Activated B cell treated with CpG ODN at 0.5 μM for 24 hours (primary cell): ENCODE measurements around the gene PRUNE2. TPM values are rescaled to one million over a fixed set of nuclear protein-coding genes. Genes with fewer than 3 reads are reported as not detected.

Experiments
- ATAC-seq: fragments of 200-7000 bp; cut with Tn5 transposase; one replicate; pipeline ENCODE4 v1.10.0; 2021; ENCODE audit warnings: low read depth, mild to moderate bottlenecking, moderate library complexity
- CTCF ChIA-PET: fragments of 350-600 bp; sonication (Branson Sonifier 250); formaldehyde crosslinking; loops from one replicate; lab custom pipeline; 2021; ENCODE audit warnings: antibody characterized with exemption; lab: Charles Lee
- POLR2A ChIA-PET: fragments of 350-600 bp; sonication (Branson Sonifier 250); formaldehyde crosslinking; loops from one replicate; lab custom pipeline; 2021; ENCODE audit warnings: antibody characterized with exemption; lab: Charles Lee
- DNase-seq: peaks from one replicate; pipeline ENCODE4 v3.0.0; 2022
- H3K27ac Mint-ChIP-seq: one replicate; pipeline ENCODE4 v1.8.0; 2020; ENCODE audit warnings: mixed read lengths
- H3K27me3 Mint-ChIP-seq: one replicate; pipeline ENCODE4 v1.8.0; 2021; ENCODE audit warnings: mixed read lengths
- H3K36me3 Mint-ChIP-seq: one replicate; pipeline ENCODE4 v1.8.0; 2021; ENCODE audit warnings: low read depth, mixed read lengths
- H3K4me1 Mint-ChIP-seq: one replicate; pipeline ENCODE4 v1.8.0; 2021; ENCODE audit warnings: mixed read lengths
- H3K4me3 Mint-ChIP-seq: one replicate; pipeline ENCODE4 v1.8.0; 2020; ENCODE audit warnings: mild to moderate bottlenecking, mixed read lengths
- H3K9me3 Mint-ChIP-seq: one replicate; pipeline ENCODE4 v1.8.0; 2020; ENCODE audit warnings: mixed read lengths
- CTCF ChIP-seq: fragments of 200-600 bp; IDR thresholded peaks from one replicate; pipeline ENCODE4 v1.8.0; 2022; ENCODE audit warnings: antibody characterized with exemption, mild to moderate bottlenecking
- intact Hi-C: fragments of 100-400 bp; cut with micrococcal nuclease; formaldehyde crosslinking; loops from one replicate; pipeline ENCODE4 v1.15.1; 2024
- total RNA-seq: library from RNA; stranded (reverse); gene quantifications from 2 replicates; pipeline ENCODE4 v1.2.3, GENCODE V29; 2022

PRUNE2 gene
- total RNA-seq, 1 donor from 2014 or later = not detected

- H3K4me3 Mint-ChIP-seq = no peak overlapping the region
- ATAC-seq (no peak), DNase-seq (no peak)
- H3K9me3 Mint-ChIP-seq = no peaks in the 10 kb centered on the region
- H3K36me3 Mint-ChIP-seq = no peaks in the 10 kb centered on the region
- H3K27ac Mint-ChIP-seq = no peak overlapping the region
- ChIA-PET CTCF (interaction anchor here (0.6 kb wide), 1 partner anchor 46 kb away, joined by 3 read pairs; no protein-coding TSS in a partner anchor), POLR2A (interaction anchor here (0.6 kb wide), 1 partner anchor 29 kb away, joined by 4 read pairs; no protein-coding TSS in a partner anchor)
- H3K4me1 Mint-ChIP-seq = peaks cover 32% of the 10 kb centered on the region
- intact Hi-C loops = no loop called here
- no peak for TF ChIP-seq CTCF
- H3K27me3 Mint-ChIP-seq = no peaks in the 10 kb centered on the region
Observed at GRCh38 chr9:76629205-76629990, 276.5 kb downstream of the PRUNE2 start.

GRCh38 chr9:76628155-76628554 is 277.8 kb downstream of the PRUNE2 start:
- ChIA-PET CTCF (interaction anchor here (0.7 kb wide), 1 partner anchor 32 kb away, joined by 3 read pairs; no protein-coding TSS in a partner anchor), POLR2A (no interaction called here)
- ATAC-seq (peak; percentile 57), DNase-seq (no peak)
- intact Hi-C loops = no loop called here
- Mint-ChIP-seq H3K27ac (no peak overlapping the region), H3K9me3 (no peaks in the 10 kb centered on the region), H3K36me3 (no peaks in the 10 kb centered on the region), H3K4me3 (no peak overlapping the region), H3K4me1 (peaks cover 32% of the 10 kb centered on the region), H3K27me3 (no peaks in the 10 kb centered on the region)
- TF ChIP-seq CTCF = no peak

GRCh38 chr9:76626980-76627379 is 278.9 kb downstream of the PRUNE2 start:
- Mint-ChIP-seq H3K4me3 (no peak overlapping the region), H3K27ac (no peak overlapping the region), H3K36me3 (no peaks in the 10 kb centered on the region), H3K4me1 (peaks cover 32% of the 10 kb centered on the region), H3K27me3 (no peaks in the 10 kb centered on the region), H3K9me3 (no peaks in the 10 kb centered on the region)
- no peak for TF ChIP-seq CTCF
- ChIA-PET POLR2A (no interaction called here), CTCF (no interaction called here)
- intact Hi-C loops = no loop called here
- ATAC-seq (peak; percentile 37), DNase-seq (no peak)

GRCh38 chr9:76626141-76626540 is 279.8 kb downstream of the PRUNE2 start:
- no peaks in the 10 kb centered on the region for H3K9me3 Mint-ChIP-seq
- intact Hi-C loops = no loop called here
- ChIA-PET CTCF (no interaction called here), POLR2A (no interaction called here)
- H3K4me3 Mint-ChIP-seq = no peak overlapping the region
- TF ChIP-seq CTCF = no peak
- H3K27me3 Mint-ChIP-seq = no peaks in the 10 kb centered on the region
- no peaks in the 10 kb centered on the region for H3K36me3 Mint-ChIP-seq
- H3K27ac Mint-ChIP-seq = no peak overlapping the region
- ATAC-seq = no peak
- no peak for DNase-seq
- peaks cover 35% of the 10 kb centered on the region for H3K4me1 Mint-ChIP-seq

GRCh38 chr9:76624391-76625048 is 281.4 kb downstream of the PRUNE2 start:
- Mint-ChIP-seq H3K4me1 (peaks cover 41% of the 10 kb centered on the region), H3K27me3 (no peaks in the 10 kb centered on the region), H3K4me3 (no peak overlapping the region), H3K36me3 (no peaks in the 10 kb centered on the region), H3K27ac (no peak overlapping the region), H3K9me3 (no peaks in the 10 kb centered on the region)
- POLR2A ChIA-PET = no interaction called here
- DNase-seq (no peak), ATAC-seq (no peak)
- TF ChIP-seq CTCF = no peak
- CTCF ChIA-PET = no interaction called here
- intact Hi-C loops = no loop called here
